Measurements from ENCODE around the gene CCDC82. TPM values are rescaled to one million over a fixed set of nuclear protein-coding genes. Genes with fewer than 3 reads are reported as not detected.

The CCDC82 gene
- total and polyA plus RNA-seq, 9 donors: 16.3 to 35.2 (median 27.5) TPM

DNA sequence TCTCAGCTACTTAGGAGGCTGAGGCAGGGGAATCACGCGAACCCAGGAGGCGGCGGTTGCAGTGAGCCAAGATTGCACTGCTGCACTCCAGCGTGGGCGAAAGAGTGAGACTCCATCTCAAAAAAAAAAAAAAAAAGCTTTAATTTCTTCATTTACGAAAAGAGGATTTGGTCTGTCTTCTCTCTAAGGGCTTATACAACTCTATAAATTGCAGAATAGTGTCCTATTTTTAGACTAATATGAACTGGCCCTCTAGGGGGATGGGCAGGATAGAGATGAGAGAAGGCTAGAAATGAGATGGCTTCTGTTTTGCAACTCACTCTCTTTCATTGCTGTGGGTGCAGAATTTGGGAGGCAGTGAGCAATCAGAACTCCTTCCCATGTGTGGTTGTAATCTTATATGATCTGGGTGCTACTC lies 58.0 kb downstream of the CCDC82 start:
- H3K4me3 ChIP-seq (ENCODE audit: low read length): no peak overlapping the region
- no peak for DNase-seq
- H3K4me1 ChIP-seq (ENCODE audit: control insufficient read depth, insufficient read depth, low read length): peaks cover 3% of the 10 kb centered on the region
- H3K36me3 ChIP-seq (ENCODE audit: control insufficient read depth, insufficient read depth, low read length): no peaks in the 10 kb centered on the region
- 86% methylated on average over 4 of the region's 7 CpGs for WGBS (ENCODE audit: insufficient coverage)
- H3K9me3 ChIP-seq (replicated peaks; ENCODE audit: control insufficient read depth, low read depth, low read length): no peaks in the 10 kb centered on the region
- peak overlapping the region; percentile 18 for H3K27ac ChIP-seq (ENCODE audit: low read length)
- no peaks in the 10 kb centered on the region for H3K27me3 ChIP-seq (ENCODE audit: control insufficient read depth, insufficient read depth, low read length)

DNA sequence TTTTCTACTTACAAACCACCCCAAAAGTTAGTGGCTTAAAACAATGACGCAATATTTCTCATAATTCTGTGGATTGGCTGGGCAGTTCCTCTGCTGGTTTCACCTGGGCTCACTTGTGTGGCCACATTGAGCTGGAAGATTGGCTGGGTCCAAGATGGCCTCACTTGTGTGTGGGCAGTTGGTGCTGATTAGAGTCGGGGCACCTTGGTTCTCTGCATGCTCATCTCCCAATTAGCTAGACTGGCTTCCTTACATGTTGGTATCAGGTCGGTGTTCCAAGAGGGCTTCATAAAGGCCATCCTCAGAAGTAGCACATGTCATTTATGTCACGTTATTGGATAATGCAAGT lies 59.2 kb downstream of the CCDC82 start:
- Histone ChIP-seq H3K4me1 (ENCODE audit: control insufficient read depth, insufficient read depth, low read length) (peaks cover 3% of the 10 kb centered on the region), H3K27me3 (ENCODE audit: control insufficient read depth, insufficient read depth, low read length) (no peaks in the 10 kb centered on the region), H3K27ac (ENCODE audit: low read length) (no peak overlapping the region), H3K4me3 (ENCODE audit: low read length) (no peak overlapping the region), H3K9me3 (replicated peaks; ENCODE audit: control insufficient read depth, low read depth, low read length) (no peaks in the 10 kb centered on the region), H3K36me3 (ENCODE audit: control insufficient read depth, insufficient read depth, low read length) (no peaks in the 10 kb centered on the region)
- DNase-seq: no peak
- 100% methylated on average over 2 of the region's 4 CpGs for WGBS (ENCODE audit: insufficient coverage)

DNA sequence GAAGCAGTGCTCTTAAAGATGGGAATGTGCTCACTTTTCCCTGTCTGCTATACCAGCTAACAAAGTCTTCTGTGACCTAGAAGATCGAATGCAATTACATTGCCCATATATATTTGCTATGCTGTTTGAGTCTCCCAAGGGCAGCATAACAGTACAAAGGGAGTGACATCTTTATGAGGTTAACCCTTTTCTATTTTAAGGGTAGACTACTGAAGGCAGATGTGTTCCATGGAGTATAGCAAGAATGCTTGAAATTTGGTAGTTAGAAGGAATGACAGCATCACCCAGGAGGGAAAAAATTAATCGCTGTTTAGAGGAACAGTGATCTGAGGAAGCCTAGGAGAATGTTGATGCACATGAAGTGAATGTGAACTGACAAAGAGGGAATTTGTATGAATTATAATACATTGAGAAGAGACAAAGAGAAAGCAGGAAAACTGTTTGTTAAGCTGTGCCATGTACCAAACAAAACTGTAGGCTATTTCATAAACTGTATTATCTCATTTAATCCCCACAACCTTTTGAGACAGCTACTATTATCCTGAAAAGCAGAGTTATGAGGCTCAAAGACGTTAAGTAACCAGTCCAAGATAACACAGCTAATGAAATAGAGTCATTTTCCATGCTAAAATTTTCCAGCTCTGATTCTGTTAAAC lies 59.7 kb downstream of the CCDC82 start:
- H3K27me3 ChIP-seq (ENCODE audit: control insufficient read depth, insufficient read depth, low read length): no peaks in the 10 kb centered on the region
- H3K36me3 ChIP-seq (ENCODE audit: control insufficient read depth, insufficient read depth, low read length): no peaks in the 10 kb centered on the region
- WGBS (ENCODE audit: insufficient coverage): 80% methylated on average over 1 of the region's 3 CpGs
- no peak overlapping the region for H3K4me3 ChIP-seq (ENCODE audit: low read length)
- no peaks in the 10 kb centered on the region for H3K9me3 ChIP-seq (replicated peaks; ENCODE audit: control insufficient read depth, low read depth, low read length)
- DNase-seq: no peak
- H3K4me1 ChIP-seq (ENCODE audit: control insufficient read depth, insufficient read depth, low read length): peaks cover 3% of the 10 kb centered on the region
- H3K27ac ChIP-seq (ENCODE audit: low read length): no peak overlapping the region

DNA sequence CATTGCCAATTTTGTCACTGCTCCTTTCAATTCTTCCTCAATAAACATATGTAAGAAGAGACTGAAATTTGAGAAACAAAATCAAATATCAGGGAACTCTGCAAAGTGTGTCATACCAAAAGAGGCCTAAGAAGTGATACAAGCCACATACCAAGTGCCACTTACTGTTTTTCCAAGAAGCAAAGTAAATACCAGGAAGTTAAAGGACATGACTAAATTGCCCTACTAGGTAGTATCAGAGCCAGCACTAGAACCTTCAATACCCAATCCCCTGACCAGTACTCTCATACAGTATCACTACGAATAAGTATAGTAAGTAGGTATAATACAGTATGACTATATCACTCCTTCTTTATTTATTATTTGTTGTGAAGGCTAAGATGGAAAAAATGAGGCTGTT lies 60.3 kb downstream of the CCDC82 start:
- H3K27ac ChIP-seq (ENCODE audit: low read length): no peak overlapping the region
- no CpG with 5 or more reads among the region's 1 CpG for WGBS (ENCODE audit: insufficient coverage)
- H3K36me3 ChIP-seq (ENCODE audit: control insufficient read depth, insufficient read depth, low read length): no peaks in the 10 kb centered on the region
- H3K9me3 ChIP-seq (replicated peaks; ENCODE audit: control insufficient read depth, low read depth, low read length): no peaks in the 10 kb centered on the region
- no peak overlapping the region for H3K4me3 ChIP-seq (ENCODE audit: low read length)
- H3K27me3 ChIP-seq (ENCODE audit: control insufficient read depth, insufficient read depth, low read length): no peaks in the 10 kb centered on the region
- no peak for DNase-seq
- peaks cover 3% of the 10 kb centered on the region for H3K4me1 ChIP-seq (ENCODE audit: control insufficient read depth, insufficient read depth, low read length)

DNA sequence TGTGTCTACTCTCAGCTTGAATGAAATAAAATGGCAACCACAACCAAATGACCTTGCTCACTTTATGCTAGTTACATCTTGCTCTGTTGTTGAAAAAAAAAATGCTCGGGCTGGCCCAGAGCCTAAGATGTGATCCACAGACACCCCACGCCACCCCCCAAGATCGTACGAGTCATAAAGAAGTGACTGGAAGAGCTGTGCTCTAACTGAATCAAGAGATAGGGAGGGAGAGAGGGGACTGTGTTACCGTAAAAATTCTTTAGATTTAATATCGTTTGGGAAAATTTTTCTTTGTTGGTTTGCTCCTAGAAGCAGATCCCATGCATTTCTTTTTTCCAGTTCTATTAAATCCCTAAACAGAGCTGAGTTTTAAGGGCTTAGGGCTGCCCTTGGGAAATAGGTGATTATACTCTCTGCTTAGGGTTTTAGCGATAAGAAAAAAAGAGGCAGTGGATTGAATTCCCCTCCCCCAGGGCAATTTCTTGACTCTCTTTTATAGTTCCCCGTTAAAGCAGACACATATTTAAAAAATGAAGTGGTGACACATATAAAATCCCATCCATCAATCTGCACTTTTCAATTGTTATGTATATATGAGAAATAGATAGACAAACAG lies 61.2 kb downstream of the CCDC82 start:
- no peaks in the 10 kb centered on the region for H3K36me3 ChIP-seq (ENCODE audit: control insufficient read depth, insufficient read depth, low read length)
- peaks cover 3% of the 10 kb centered on the region for H3K4me1 ChIP-seq (ENCODE audit: control insufficient read depth, insufficient read depth, low read length)
- WGBS (ENCODE audit: insufficient coverage): 49% methylated on average over 4 of the region's 8 CpGs
- no peak overlapping the region for H3K4me3 ChIP-seq (ENCODE audit: low read length)
- no peak for DNase-seq
- H3K27ac ChIP-seq (ENCODE audit: low read length): no peak overlapping the region
- no peaks in the 10 kb centered on the region for H3K27me3 ChIP-seq (ENCODE audit: control insufficient read depth, insufficient read depth, low read length)
- H3K9me3 ChIP-seq (replicated peaks; ENCODE audit: control insufficient read depth, low read depth, low read length): no peaks in the 10 kb centered on the region

DNA sequence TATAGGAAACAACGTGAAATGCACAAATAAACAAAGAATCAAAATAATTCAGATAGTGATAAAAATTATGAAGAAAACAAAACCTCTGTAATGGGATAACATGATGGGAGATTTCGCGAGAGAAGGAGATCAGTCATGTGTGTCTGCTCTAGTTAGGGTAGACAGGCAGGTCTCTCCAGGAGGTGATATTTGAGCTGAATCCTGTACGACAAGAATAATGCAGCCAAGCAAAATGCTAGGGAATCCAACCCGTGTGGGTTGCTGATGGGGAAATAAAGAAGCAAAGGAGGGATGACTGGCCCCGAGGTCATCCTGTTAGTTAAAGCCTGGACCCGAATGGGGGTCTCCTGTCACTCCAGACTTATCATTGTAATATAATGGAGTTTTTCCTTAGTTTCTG lies 62.8 kb downstream of the CCDC82 start:
- DNase-seq: no peak
- peaks cover 1% of the 10 kb centered on the region for H3K4me1 ChIP-seq (ENCODE audit: control insufficient read depth, insufficient read depth, low read length)
- no peaks in the 10 kb centered on the region for H3K27me3 ChIP-seq (ENCODE audit: control insufficient read depth, insufficient read depth, low read length)
- H3K27ac ChIP-seq (ENCODE audit: low read length): no peak overlapping the region
- no peaks in the 10 kb centered on the region for H3K9me3 ChIP-seq (replicated peaks; ENCODE audit: control insufficient read depth, low read depth, low read length)
- H3K36me3 ChIP-seq (ENCODE audit: control insufficient read depth, insufficient read depth, low read length): no peaks in the 10 kb centered on the region
- 62% methylated on average over 4 of the region's 7 CpGs for WGBS (ENCODE audit: insufficient coverage)
- no peak overlapping the region for H3K4me3 ChIP-seq (ENCODE audit: low read length)

DNA sequence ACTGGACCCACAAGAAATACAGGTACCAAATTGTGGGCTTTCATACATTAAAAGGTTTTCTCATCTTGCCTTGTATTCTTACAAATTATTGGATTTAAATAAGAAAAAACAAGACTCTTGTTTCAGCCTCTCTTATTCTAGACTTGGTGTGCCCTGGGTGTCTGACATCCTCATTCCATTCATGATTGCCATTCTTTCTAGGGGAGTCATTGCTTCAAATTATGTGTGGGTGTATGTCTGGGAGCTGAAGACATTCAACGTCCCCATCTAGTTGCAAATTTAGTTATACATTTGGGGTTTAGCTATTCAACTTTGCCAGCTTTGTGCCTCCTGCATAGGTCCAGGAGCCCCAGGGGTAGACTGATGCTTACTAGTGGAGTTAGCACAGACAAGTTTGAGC lies 64.8 kb downstream of the CCDC82 start:
- H3K9me3 ChIP-seq (replicated peaks; ENCODE audit: control insufficient read depth, low read depth, low read length): no peaks in the 10 kb centered on the region
- no peak for DNase-seq
- no peaks in the 10 kb centered on the region for H3K4me1 ChIP-seq (ENCODE audit: control insufficient read depth, insufficient read depth, low read length)
- WGBS (ENCODE audit: insufficient coverage): 20% methylated on average over 1 of the region's 1 CpG
- H3K36me3 ChIP-seq (ENCODE audit: control insufficient read depth, insufficient read depth, low read length): no peaks in the 10 kb centered on the region
- no peak overlapping the region for H3K27ac ChIP-seq (ENCODE audit: low read length)
- H3K4me3 ChIP-seq (ENCODE audit: low read length): no peak overlapping the region
- no peaks in the 10 kb centered on the region for H3K27me3 ChIP-seq (ENCODE audit: control insufficient read depth, insufficient read depth, low read length)

DNA sequence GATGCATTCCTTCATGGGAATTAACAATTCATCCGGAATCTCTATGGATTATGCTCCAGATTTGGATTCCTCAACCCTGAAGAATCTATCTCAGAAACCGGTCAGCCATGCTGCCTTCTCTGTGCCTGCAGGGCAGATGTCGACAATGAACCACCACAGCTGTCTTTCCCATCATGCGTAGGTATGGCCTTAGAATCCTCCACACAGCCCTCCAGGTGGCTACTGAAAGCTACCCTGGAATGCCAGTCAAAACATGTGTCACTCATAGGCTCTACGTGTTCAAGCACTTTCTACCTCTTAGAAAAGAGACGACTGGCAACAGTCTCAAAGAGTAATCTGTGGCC lies 66.1 kb downstream of the CCDC82 start:
- DNase-seq: no peak
- Histone ChIP-seq H3K27me3 (ENCODE audit: control insufficient read depth, insufficient read depth, low read length) (no peaks in the 10 kb centered on the region), H3K9me3 (replicated peaks; ENCODE audit: control insufficient read depth, low read depth, low read length) (no peaks in the 10 kb centered on the region), H3K4me3 (ENCODE audit: low read length) (no peak overlapping the region), H3K36me3 (ENCODE audit: control insufficient read depth, insufficient read depth, low read length) (no peaks in the 10 kb centered on the region), H3K27ac (ENCODE audit: low read length) (no peak overlapping the region), H3K4me1 (ENCODE audit: control insufficient read depth, insufficient read depth, low read length) (no peaks in the 10 kb centered on the region)
- WGBS (ENCODE audit: insufficient coverage): 83% methylated on average over 5 of the region's 6 CpGs

DNA sequence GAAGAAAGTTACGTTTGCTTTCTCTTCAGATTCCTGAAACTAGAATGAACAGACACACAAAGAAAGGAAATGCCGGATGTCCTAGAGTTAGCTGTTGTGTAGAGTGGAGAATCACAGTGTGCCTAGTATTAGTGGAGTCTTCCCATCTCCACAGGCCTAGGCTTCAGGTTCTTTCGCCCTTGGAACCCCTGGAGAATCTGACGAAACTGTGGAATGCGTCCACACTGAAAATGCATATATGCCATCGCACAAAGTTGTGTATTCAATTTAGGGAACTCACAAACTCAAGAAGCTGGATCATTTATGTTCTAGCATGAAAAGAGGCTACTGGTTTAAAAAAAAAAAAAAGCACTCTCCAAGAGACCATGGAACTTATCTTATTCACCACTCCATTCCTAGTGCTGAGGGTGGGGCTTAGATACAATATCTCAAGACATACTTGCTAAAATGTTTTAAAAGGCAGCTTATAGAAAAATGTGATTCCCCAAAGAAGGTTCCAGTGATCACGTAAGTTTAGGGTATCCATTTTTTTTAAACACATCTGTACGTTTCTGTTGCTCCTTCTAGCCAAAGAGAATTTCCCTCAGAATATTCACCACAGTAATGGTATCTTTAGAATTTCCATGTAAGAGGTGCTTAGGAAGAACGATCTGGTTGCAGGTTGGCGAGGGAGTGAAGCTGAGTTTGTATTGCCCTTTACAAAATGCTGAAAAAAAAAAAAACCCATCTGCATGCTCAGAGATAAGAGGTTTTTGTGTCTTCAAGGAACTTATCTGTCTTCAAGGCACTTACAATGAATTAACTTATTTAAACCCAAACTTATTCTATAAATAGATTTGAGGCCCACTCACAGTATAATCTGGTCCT lies 66.7 kb downstream of the CCDC82 start:
- no peaks in the 10 kb centered on the region for H3K4me1 ChIP-seq (ENCODE audit: control insufficient read depth, insufficient read depth, low read length)

DNA sequence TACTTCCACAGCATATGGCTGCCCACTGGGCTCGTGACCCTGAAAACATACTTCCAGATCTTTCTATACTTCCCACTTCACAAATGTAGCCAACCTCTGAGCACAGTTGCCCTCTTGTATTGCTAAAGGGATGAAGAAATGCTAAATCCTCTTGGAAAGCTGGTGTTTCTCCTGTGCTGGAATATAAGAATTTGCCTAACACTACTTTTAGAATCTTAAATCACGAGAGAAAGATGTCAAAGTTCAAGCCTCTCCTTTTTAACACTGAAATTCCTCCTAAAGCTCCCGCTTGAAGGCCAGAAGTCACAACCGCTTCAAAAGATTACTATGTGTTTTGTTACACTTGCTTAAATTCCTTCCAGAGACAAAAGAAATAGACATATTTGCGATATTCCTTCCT lies 68.6 kb downstream of the CCDC82 start:
- Histone ChIP-seq H3K36me3 (ENCODE audit: control insufficient read depth, insufficient read depth, low read length) (no peaks in the 10 kb centered on the region), H3K27ac (ENCODE audit: low read length) (no peak overlapping the region), H3K27me3 (ENCODE audit: control insufficient read depth, insufficient read depth, low read length) (no peaks in the 10 kb centered on the region), H3K4me3 (ENCODE audit: low read length) (no peak overlapping the region), H3K9me3 (replicated peaks; ENCODE audit: control insufficient read depth, low read depth, low read length) (no peaks in the 10 kb centered on the region), H3K4me1 (ENCODE audit: control insufficient read depth, insufficient read depth, low read length) (peaks cover 4% of the 10 kb centered on the region)
- 95% methylated on average over 2 of the region's 5 CpGs for WGBS (ENCODE audit: insufficient coverage)
- no peak for DNase-seq

More for the DNA sequence above, 66.7 kb downstream of the CCDC82 start:
- H3K4me3 ChIP-seq (ENCODE audit: low read length): no peak overlapping the region
- no peak overlapping the region for H3K27ac ChIP-seq (ENCODE audit: low read length)
- no peak for DNase-seq
- H3K36me3 ChIP-seq (ENCODE audit: control insufficient read depth, insufficient read depth, low read length): no peaks in the 10 kb centered on the region
- WGBS (ENCODE audit: insufficient coverage): no CpG with 5 or more reads among the region's 10 CpGs
- no peaks in the 10 kb centered on the region for H3K9me3 ChIP-seq (replicated peaks; ENCODE audit: control insufficient read depth, low read depth, low read length)
- no peaks in the 10 kb centered on the region for H3K27me3 ChIP-seq (ENCODE audit: control insufficient read depth, insufficient read depth, low read length)

Data from muscle of leg (tissue), 11 donors.